Measurements from ENCODE around the gene DUOXA1. TPM values are rescaled to one million over a fixed set of nuclear protein-coding genes. Genes with fewer than 3 reads are reported as not detected.
"Not testable (repeated sequence)": the region's sequence is repeated elsewhere in the genome, so short reads cannot be mapped to it uniquely, and the experiment has no call there.

DUOXA1 gene
- total RNA-seq, 2 donors from 2014 or later, result 0.81 to 5.3 TPM

- intact Hi-C loops (cut with DNase I), result no loop called here
- peak; percentile 67 for DNase-seq (ENCODE audit: low spot score)
These were observed 12.2 kb downstream of the DUOXA1 start for GRCh38 chr15:45117308-45118130.

GRCh38 chr15:45116482-45117307, 13.0 kb downstream of the DUOXA1 start:
- peak; percentile 70 for DNase-seq (ENCODE audit: low spot score)
- intact Hi-C loops (cut with DNase I), result no loop called here

GRCh38 chr15:45116006-45116481, 13.6 kb downstream of the DUOXA1 start:
- intact Hi-C loops (cut with DNase I), result no loop called here
- peak; percentile 70 for DNase-seq (ENCODE audit: low spot score)

DNA sequence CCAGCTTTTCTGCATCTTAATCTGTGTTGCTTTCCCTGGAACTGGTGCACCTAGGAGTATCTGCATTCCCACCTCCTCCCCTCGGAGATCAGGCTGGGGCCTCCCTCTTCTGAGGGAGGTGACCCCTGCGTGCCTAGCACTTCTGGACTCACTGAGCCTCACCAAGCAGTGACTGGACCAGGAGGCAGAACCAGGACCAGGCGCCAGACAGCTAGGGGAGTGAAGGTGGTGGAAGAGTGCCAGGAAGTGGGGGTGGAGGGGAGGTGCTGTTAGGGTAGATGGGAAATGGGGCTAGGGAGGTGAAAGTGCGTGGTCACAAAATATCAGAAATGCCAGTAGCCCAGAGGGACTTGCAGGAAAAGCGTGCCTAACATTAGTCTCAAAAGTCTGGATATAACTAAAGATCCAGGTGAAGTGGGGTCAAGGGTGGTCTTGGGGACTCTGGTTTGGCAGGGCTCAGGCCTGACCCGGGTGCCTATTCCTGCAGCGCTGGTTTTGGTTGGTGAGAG, 14.3 kb downstream of the DUOXA1 start:
- peak; percentile 68 for DNase-seq (ENCODE audit: low spot score)
- intact Hi-C loops (cut with DNase I), result no loop called here

GRCh38 chr15:45114751-45115085, 15.0 kb downstream of the DUOXA1 start:
- intact Hi-C loops (cut with DNase I), result no loop called here
- no peak for DNase-seq (ENCODE audit: low spot score)

GRCh38 chr15:45114076-45114750, 15.5 kb downstream of the DUOXA1 start, which contains the start of the genes DUOX2 and DUOXA2:
DUOX2 (minus strand) TSS chr15:45114172; CDS start chr15:45113411, 761 bp downstream.
DUOXA2 (plus strand) TSS chr15:45114326; CDS start chr15:45114606, 280 bp downstream.
- peak; percentile 58 for DNase-seq (ENCODE audit: low spot score)
- intact Hi-C loops (cut with DNase I), result no loop called here

DNA sequence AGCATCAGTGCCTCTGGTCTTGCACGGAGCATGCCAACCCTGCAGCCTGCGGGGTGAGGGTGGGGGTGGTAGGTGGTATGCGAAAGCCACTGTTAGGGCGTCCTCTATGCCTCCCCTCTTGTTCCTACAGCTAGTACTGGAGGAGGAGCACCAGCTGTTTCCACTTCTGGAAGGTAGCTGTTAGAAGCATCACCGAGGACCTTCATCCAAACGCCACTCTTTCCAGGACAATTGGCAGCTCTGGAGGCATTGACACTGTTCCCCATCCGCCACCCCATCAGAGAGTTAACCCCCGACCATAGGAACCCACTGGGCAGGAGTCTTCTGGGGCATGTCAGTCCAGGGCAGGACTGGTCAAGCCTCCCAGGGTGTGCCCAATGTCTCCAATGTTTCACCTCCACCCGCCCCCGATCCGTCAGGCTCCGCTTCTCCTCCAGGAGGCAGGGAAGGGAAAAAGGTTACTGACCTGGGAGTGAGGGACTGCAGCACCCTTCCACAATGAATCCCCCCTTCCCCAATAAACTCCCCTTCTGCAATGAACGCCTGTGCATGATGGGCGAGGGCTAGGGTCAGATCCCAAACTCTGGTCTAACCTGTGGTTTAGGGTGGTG, 16.2 kb downstream of the DUOXA1 start:
- no peak for DNase-seq (ENCODE audit: low spot score)
- intact Hi-C loops (cut with DNase I), result no loop called here

GRCh38 chr15:45112591-45113379, 16.9 kb downstream of the DUOXA1 start:
- DNase-seq (ENCODE audit: low spot score), result peak; percentile 66
- intact Hi-C loops (cut with DNase I), result no loop called here

- intact Hi-C loops (cut with DNase I), result no loop called here
- no peak for DNase-seq (ENCODE audit: low spot score)
These were observed 17.5 kb downstream of the DUOXA1 start for GRCh38 chr15:45112143-45112590.

- intact Hi-C loops (cut with DNase I), result no loop called here
- DNase-seq (ENCODE audit: low spot score), result peak; percentile 70
These were observed 18.1 kb downstream of the DUOXA1 start for GRCh38 chr15:45111390-45112142.

DNA sequence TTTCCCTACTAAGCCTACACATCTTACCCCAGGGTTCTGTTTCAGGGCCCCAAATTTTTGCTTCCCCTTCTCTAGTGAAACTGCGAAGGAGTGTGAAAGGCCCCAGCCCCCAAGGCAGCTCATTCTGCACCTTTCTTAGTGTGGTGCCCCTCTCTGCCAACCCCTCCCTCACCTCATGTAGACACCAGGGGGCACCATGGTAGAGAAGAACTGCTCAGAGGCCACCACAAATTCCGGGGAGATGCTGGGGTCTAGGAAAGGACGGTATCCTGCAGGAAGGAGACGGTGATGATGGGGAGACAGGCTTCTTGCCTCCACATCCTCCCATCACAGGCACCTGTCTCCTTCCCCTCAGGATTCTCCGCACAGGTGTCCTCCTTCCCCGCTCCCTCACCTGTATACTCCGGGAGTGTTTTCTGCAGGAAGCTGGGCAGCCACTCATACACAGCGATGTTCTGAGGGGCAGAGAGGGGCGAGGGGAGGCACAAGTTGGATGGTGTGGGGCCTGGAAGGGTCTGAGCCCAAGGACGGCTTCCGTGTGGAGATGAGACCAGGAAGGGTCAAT, 19.3 kb downstream of the DUOXA1 start:
- intact Hi-C loops (cut with DNase I), result no loop called here

GRCh38 chr15:45107941-45108630, 21.6 kb downstream of the DUOXA1 start:
- intact Hi-C loops (cut with DNase I), result no loop called here
- DNase-seq (ENCODE audit: low spot score), result peak; percentile 72

More for the DNA sequence above, 19.3 kb downstream of the DUOXA1 start:
- DNase-seq (ENCODE audit: low spot score), result no peak

- DNase-seq (ENCODE audit: low spot score), result peak; percentile 72
These were observed 23.5 kb downstream of the DUOXA1 start for GRCh38 chr15:45106002-45106790.

DNA sequence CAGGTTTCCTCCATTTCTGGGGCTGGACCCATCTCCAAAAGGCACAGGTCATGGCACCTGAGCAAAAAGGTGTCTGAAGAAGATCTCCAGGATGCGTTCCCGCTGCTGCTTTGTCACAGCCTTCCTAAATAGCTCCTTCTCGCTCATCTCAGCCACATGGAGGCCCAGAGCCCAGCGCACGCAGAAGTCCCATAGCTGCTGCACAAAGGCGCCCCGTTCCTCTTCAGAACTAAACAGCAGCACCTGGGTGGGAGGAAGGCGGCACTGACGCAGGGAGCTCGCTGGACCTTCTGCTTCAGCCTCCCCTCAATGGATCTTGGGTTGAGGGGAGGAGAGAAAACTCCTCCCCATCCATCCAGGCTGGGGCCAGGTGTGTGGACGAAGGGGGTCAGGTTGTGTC, 24.1 kb downstream of the DUOXA1 start:
- peak; percentile 55 for DNase-seq (ENCODE audit: low spot score)
- intact Hi-C loops (cut with DNase I), result no loop called here

More at GRCh38 chr15:45106002-45106790, 23.5 kb downstream of the DUOXA1 start:
- intact Hi-C loops (cut with DNase I), result no loop called here

DNA sequence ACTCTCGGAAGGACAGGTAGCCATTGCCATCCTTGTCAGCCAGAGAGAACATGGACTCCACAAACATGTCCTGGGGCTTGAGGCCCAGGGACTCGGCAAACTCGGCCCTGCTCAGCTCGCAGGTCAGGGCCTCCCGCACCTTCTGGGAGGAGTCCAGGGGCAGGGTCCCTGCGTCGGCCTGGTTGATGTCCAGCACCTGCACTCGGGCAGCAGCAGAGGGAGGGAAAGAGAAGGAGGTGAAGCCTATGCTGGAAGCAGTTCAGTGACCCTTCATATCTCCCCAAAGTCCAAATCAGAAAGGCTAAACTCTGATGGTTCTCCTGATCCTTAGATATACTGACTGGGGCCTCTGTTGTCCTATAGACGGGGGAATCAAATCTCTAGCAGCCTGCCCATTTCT, 25.5 kb downstream of the DUOXA1 start:
- intact Hi-C loops (cut with DNase I), result not testable (repeated sequence)
- peak; percentile 55 for DNase-seq (ENCODE audit: low spot score)

GRCh38 chr15:45102226-45102625, 27.5 kb downstream of the DUOXA1 start:
- intact Hi-C loops (cut with DNase I), result no loop called here
- DNase-seq (ENCODE audit: low spot score), result peak; percentile 50
